HG02970 (cell line): Measurements from ENCODE around the gene STRA8.

ENCODE experiments used
- ATAC-seq: cut with Tn5 transposase; IDR thresholded peaks from one replicate; pipeline ENCODE4 v1.9.1; 2021; ENCODE audit warnings: mild to moderate bottlenecking, moderate library complexity, moderate number of reproducible peaks; ENCODE audit not compliant: unreplicated experiment, low FRiP score

The STRA8 gene

GRCh38 chr7:135233570-135233969 is at the start of gene STRA8:
STRA8 (plus strand) TSS chr7:135233838; CDS start chr7:135240525, 6,687 bp downstream.
- ATAC-seq, result no peak

GRCh38 chr7:135184254-135184841 is 49.3 kb upstream of the STRA8 start:
- ATAC-seq, result no peak

GRCh38 chr7:135185471-135186260 is 48.0 kb upstream of the STRA8 start:
- ATAC-seq, result no peak

- no peak for ATAC-seq
These were observed 47.4 kb upstream of the STRA8 start for GRCh38 chr7:135186261-135186540.

- ATAC-seq, result peak; percentile 42
These were observed 46.8 kb upstream of the STRA8 start for GRCh38 chr7:135186841-135187253.

- no peak for ATAC-seq
These were observed 45.2 kb upstream of the STRA8 start for GRCh38 chr7:135188298-135188984.

- no peak for ATAC-seq
These were observed 44.4 kb upstream of the STRA8 start for GRCh38 chr7:135189221-135189662.

- ATAC-seq, result no peak
These were observed 43.7 kb upstream of the STRA8 start for GRCh38 chr7:135189961-135190360.

GRCh38 chr7:135190703-135191102 is 42.9 kb upstream of the STRA8 start:
- ATAC-seq, result no peak

GRCh38 chr7:135192914-135193536 is 40.6 kb upstream of the STRA8 start:
- no peak for ATAC-seq

GRCh38 chr7:135193615-135194081 is 40.0 kb upstream of the STRA8 start:
- no peak for ATAC-seq

GRCh38 chr7:135194494-135195095 is 39.0 kb upstream of the STRA8 start:
- ATAC-seq, result no peak

- ATAC-seq, result no peak
These were observed 38.5 kb upstream of the STRA8 start for GRCh38 chr7:135195156-135195555.

GRCh38 chr7:135195968-135196629 is 37.5 kb upstream of the STRA8 start:
- no peak for ATAC-seq

GRCh38 chr7:135197343-135197742 is 36.3 kb upstream of the STRA8 start:
- no peak for ATAC-seq

GRCh38 chr7:135197906-135198655 is 35.6 kb upstream of the STRA8 start:
- ATAC-seq, result no peak

GRCh38 chr7:135199439-135199838 is 34.2 kb upstream of the STRA8 start:
- no peak for ATAC-seq

- ATAC-seq, result no peak
These were observed 32.8 kb upstream of the STRA8 start for GRCh38 chr7:135200821-135201331.

- no peak for ATAC-seq
These were observed 32.3 kb upstream of the STRA8 start for GRCh38 chr7:135201350-135201749.
